IMR-90 (cell line): Measurements from ENCODE around the gene MRPL50. TPM values are rescaled to one million over a fixed set of nuclear protein-coding genes. Genes with fewer than 3 reads are reported as not detected.

ENCODE experiments used
- ATAC-seq: fragments of 200-7000 bp; cut with Tn5 transposase; 2 replicates; pipeline ENCODE4 v1.9.1; 2020; ENCODE audit warnings: low read depth, mild to moderate bottlenecking, moderate library complexity
- BruUV-seq: library from RNA; stranded (reverse); fragments of 400-500 nt; replicated peaks from 2 replicates; lab custom pipeline; 2021; lab: Mats Ljungman, UMichigan
- CTCF ChIA-PET: fragments of 300-600 bp; formaldehyde crosslinking; extraction: SDS; loops from one replicate; lab custom pipeline; 2021; ENCODE audit warnings: antibody characterized with exemption; lab: Yijun Ruan, JAX
- POLR2A ChIA-PET: fragments of 300-600 bp; sonication (Branson Sonifier 250); formaldehyde crosslinking; loops from one replicate; lab custom pipeline; 2022; ENCODE audit warnings: antibody characterized with exemption; ENCODE audit not compliant: unreplicated experiment; lab: Charles Lee
- DNase-seq: peaks from one replicate; pipeline ENCODE4 v3.0.0; 2013
- H2AFZ ChIP-seq: replicated peaks from 2 replicates; pipeline ENCODE3; 2013; ENCODE audit warnings: low read length, mild to moderate bottlenecking; ENCODE audit not compliant: poor library complexity
- H2AK5ac ChIP-seq: 2 replicates; pipeline ENCODE4 v1.6.1; 2013; ENCODE audit warnings: low read depth, low read length, inconsistent platforms
- H2AK9ac ChIP-seq: replicated peaks from 2 replicates; pipeline ENCODE3; 2013; ENCODE audit warnings: mild to moderate bottlenecking, low read depth, low read length, moderate library complexity; ENCODE audit not compliant: poor library complexity
- H2BK120ac ChIP-seq: 2 replicates; pipeline ENCODE4 v1.6.1; 2013; ENCODE audit warnings: low read depth, low read length, inconsistent platforms
- H2BK15ac ChIP-seq: 3 replicates; pipeline ENCODE4 v1.6.1; 2013; ENCODE audit warnings: low read depth, low read length, inconsistent platforms
- H2BK20ac ChIP-seq: 2 replicates; pipeline ENCODE4 v1.6.1; 2013; ENCODE audit warnings: low read depth, mild to moderate bottlenecking, inconsistent platforms, low read length, moderate library complexity
- H2BK5ac ChIP-seq: 2 replicates; pipeline ENCODE4 v1.6.1; 2013; ENCODE audit warnings: mild to moderate bottlenecking, low read depth, low read length, inconsistent platforms; ENCODE audit not compliant: poor library complexity, severe bottlenecking
- H3K14ac ChIP-seq: replicated peaks from 2 replicates; pipeline ENCODE4 v1.6.1; 2013; ENCODE audit warnings: low read depth, low read length, inconsistent platforms
- H3K18ac ChIP-seq: 2 replicates; pipeline ENCODE4 v1.6.1; 2013; ENCODE audit warnings: low read depth, low read length, control low read depth
- H3K23ac ChIP-seq: 2 replicates; pipeline ENCODE4 v1.6.1; 2013; ENCODE audit warnings: low read depth, low read length, inconsistent platforms
- H3K27ac ChIP-seq: 2 replicates; pipeline ENCODE4 v1.5.1; 2013; ENCODE audit warnings: mild to moderate bottlenecking, control low read depth, low read length; ENCODE audit not compliant: insufficient read depth
- H3K27me3 ChIP-seq: 2 replicates; pipeline ENCODE4 v1.6.1; 2013; ENCODE audit warnings: low read length; ENCODE audit not compliant: control insufficient read depth, insufficient read depth
- H3K36me3 ChIP-seq: 2 replicates; pipeline ENCODE4 v1.6.1; 2013; ENCODE audit warnings: low read length, mixed read lengths; ENCODE audit not compliant: control insufficient read depth, insufficient read depth
- H3K4ac ChIP-seq: 2 replicates; pipeline ENCODE4 v1.6.1; 2013; ENCODE audit warnings: low read depth, low read length, inconsistent platforms
- H3K4me1 ChIP-seq: 2 replicates; pipeline ENCODE4 v1.6.1; 2013; ENCODE audit warnings: low read length, mixed read lengths; ENCODE audit not compliant: control insufficient read depth, insufficient read depth
- H3K4me2 ChIP-seq: 2 replicates; pipeline ENCODE4 v1.6.1; 2013; ENCODE audit warnings: low read depth, mild to moderate bottlenecking, control low read depth, low read length, moderate library complexity
- H3K4me3 ChIP-seq: 2 replicates; pipeline ENCODE4 v1.5.1; 2013; ENCODE audit warnings: low read depth, mild to moderate bottlenecking, control low read depth, low read length, moderate library complexity; ENCODE audit not compliant: insufficient read depth
- H3K56ac ChIP-seq: 2 replicates; pipeline ENCODE4 v1.6.1; 2013; ENCODE audit warnings: low read length, inconsistent platforms; ENCODE audit not compliant: insufficient read depth; ENCODE audit errors: extremely low read depth
- H3K79me1 ChIP-seq, 2 experiments: 2 replicates each; pipeline ENCODE4 v1.6.1; 2013; ENCODE audit warnings: low read length in 2 of 2, inconsistent platforms in 1 of 2, low read depth in 1 of 2
- H3K9ac ChIP-seq: 2 replicates; pipeline ENCODE4 v1.6.1; 2013; ENCODE audit warnings: low read depth, low read length, control low read depth
- H3K9me1 ChIP-seq: 2 replicates; pipeline ENCODE4 v1.6.1; 2013; ENCODE audit warnings: low read length, inconsistent platforms; ENCODE audit not compliant: insufficient read depth
- H3K9me3 ChIP-seq: 2 replicates; pipeline ENCODE4 v1.6.1; 2013; ENCODE audit warnings: low read length; ENCODE audit not compliant: control insufficient read depth, insufficient read depth
- H4K20me1 ChIP-seq: 2 replicates; pipeline ENCODE4 v1.6.1; 2013; ENCODE audit warnings: low read length, inconsistent platforms; ENCODE audit not compliant: insufficient read depth
- H4K5ac ChIP-seq: 2 replicates; pipeline ENCODE4 v1.6.1; 2013; ENCODE audit warnings: mild to moderate bottlenecking, low read depth, low read length, control low read depth
- H4K8ac ChIP-seq, 2 experiments: 2 replicates each; pipeline ENCODE4 v1.6.1; 2013; ENCODE audit warnings: low read depth in 2 of 2, low read length in 2 of 2, control low read depth in 1 of 2, inconsistent platforms in 1 of 2
- H4K91ac ChIP-seq: 2 replicates; pipeline ENCODE4 v1.6.1; 2013; ENCODE audit warnings: low read depth, low read length, inconsistent platforms; ENCODE audit not compliant: insufficient read depth
- CHD1 ChIP-seq: IDR thresholded peaks from 2 replicates; pipeline ENCODE4 v1.6.1; 2012; ENCODE audit warnings: low read depth, low read length, improper control_type of control experiment
- MXI1 ChIP-seq: IDR thresholded peaks from 2 replicates; pipeline ENCODE4 v1.6.1; 2012; ENCODE audit warnings: low read depth, mild to moderate bottlenecking, low read length, moderate library complexity, borderline replicate concordance
- NFE2L2 ChIP-seq: fragments of 150-350 bp; IDR thresholded peaks from 2 replicates; pipeline ENCODE4 v1.6.1; 2016; ENCODE audit warnings: low read depth, mild to moderate bottlenecking, low read length
- WGBS, 2 experiments: methylation state at CpG; one replicate each; pipeline versions ENCODE4 v1.1.5 to v1.1.7; 2013; ENCODE audit warnings: missing lambda C conversion rate in 2 of 2; ENCODE audit not compliant: insufficient read length in 1 of 2; ENCODE audit errors: extremely low coverage in 2 of 2; 5-methylcytosine and 5-hydroxymethylcytosine counted together
- dilution Hi-C: fragments of 300-500 bp; cut with HindIII; formaldehyde crosslinking; loops from one replicate; pipeline ENCODE4 v1.14.3; 2018; ENCODE audit warnings: low sequenced_read_pairs; ENCODE audit not compliant: unreplicated experiment
- in situ Hi-C: fragments of 300-500 bp; cut with MboI; formaldehyde crosslinking; loops from 3 replicates; pipeline ENCODE4 v1.14.3; 2019; ENCODE audit warnings: low sequenced_read_pairs, inconsistent platforms, mixed read lengths
- intact Hi-C: fragments of 100-400 bp; cut with micrococcal nuclease; formaldehyde crosslinking; loops from 2 replicates; pipeline ENCODE4 v1.10.0; 2022
- polyA plus RNA-seq, 3 experiments: library from polyadenylated mRNA; depleted of rRNA; stranded (reverse); fragments of >200 nt; gene quantifications; 2 replicates each; pipeline ENCODE4 v1.2.3, GENCODE V29; 2012; ENCODE audit warnings: low replicate concordance in 1 of 3
- total RNA-seq: library from RNA; depleted of rRNA; stranded (reverse); fragments of >200 nt; gene quantifications from 2 replicates; pipeline ENCODE4 v1.2.3, GENCODE V29; 2012

MRPL50 gene
- total and polyA plus RNA-seq, 2 of the 4 experiments (the other 2 are of a cell fraction) = 7.5 to 8.6 TPM

DNA sequence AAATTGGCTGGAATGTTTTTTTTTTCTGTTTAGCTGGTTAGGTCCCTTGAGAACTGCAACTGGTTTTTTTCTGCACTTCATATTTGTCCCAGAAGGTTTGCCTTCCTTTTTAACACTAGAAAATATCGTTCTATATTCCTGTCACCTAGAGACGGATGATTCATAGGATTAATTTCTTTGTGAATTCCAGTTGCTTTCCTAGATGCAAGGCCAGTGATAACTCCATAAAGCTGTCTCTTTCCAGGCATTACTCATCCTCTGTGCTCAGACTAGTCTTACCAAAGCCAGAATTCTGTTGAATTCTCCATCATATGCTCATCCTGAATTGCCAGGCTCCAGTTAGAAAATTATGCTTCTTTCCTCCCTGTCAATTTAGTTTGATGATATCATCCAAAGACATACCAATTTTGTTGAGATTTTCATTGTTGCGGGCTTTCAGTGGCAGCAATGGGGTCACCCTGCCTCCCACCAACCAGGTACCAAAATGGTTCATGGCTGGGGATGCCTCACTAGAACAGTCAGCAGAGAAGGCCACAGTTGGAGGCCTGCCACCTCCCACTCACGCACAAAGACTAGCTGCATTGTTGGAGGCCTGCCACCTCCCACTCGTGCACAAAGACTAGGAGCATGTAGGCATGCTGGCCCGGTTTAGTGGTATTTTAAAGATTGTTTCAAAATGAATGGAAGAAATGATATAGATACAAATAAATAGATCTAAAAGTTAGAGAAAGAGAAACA is 22.1 kb downstream of the MRPL50 start:
- dilution Hi-C loops = no loop called here
- 83% methylated on average over 2 of the region's 6 CpGs; no CpG with 5 or more reads in 1 of the 2 experiments for WGBS, 2 experiments
- Histone ChIP-seq H3K14ac (no peak overlapping the region), H4K8ac (no peak overlapping the region), H3K4me3 (no peak overlapping the region), H3K27ac (no peak overlapping the region), H3K36me3 (no peaks in the 10 kb centered on the region), H3K23ac (no peak overlapping the region), H2BK5ac (no peak overlapping the region), H3K9ac (no peak overlapping the region), H2AFZ (no peak overlapping the region), H2AK9ac (no peak overlapping the region), H2BK15ac (no peak overlapping the region), H4K5ac (no peak overlapping the region), H3K9me1 (no peaks in the 10 kb centered on the region), H3K9me3 (no peaks in the 10 kb centered on the region), H3K79me1 (no peaks in the 10 kb centered on the region), H3K4me1 (0 out of 2 replicates have a peak, but pooled peaks cover 2% of the 10 kb centered on the region), H2BK120ac (no peak overlapping the region), H4K91ac (no peak overlapping the region), H2AK5ac (no peak overlapping the region), H3K27me3 (no peaks in the 10 kb centered on the region), H2BK20ac (no peak overlapping the region), H3K18ac (no peak overlapping the region), H3K4ac (no peak overlapping the region), H3K4me2 (no peak overlapping the region), H3K56ac (no peak overlapping the region), H4K20me1 (no peaks in the 10 kb centered on the region)
- ATAC-seq (no peak), DNase-seq (peak; percentile 63)
- ChIA-PET CTCF (interaction anchor here (1.5 kb wide), 1 partner anchor 12 kb away, joined by 5 read pairs; no protein-coding TSS in a partner anchor), POLR2A (no interaction called here)
- in situ Hi-C loops = no loop called here
- intact Hi-C loops = no loop called here
- no TSS peak for BruUV-seq
- TF ChIP-seq MXI1 (no peak), NFE2L2 (no peak), CHD1 (no peak)
